ENCODE measurements around the gene F3. TPM values are rescaled to one million over a fixed set of nuclear protein-coding genes. Genes with fewer than 3 reads are reported as not detected.
"Not testable (repeated sequence)": the region's sequence is repeated elsewhere in the genome, so short reads cannot be mapped to it uniquely, and the experiment has no call there.

F3 gene
- total RNA-seq, 1 donor from 2014 or later: 102 TPM

DNA sequence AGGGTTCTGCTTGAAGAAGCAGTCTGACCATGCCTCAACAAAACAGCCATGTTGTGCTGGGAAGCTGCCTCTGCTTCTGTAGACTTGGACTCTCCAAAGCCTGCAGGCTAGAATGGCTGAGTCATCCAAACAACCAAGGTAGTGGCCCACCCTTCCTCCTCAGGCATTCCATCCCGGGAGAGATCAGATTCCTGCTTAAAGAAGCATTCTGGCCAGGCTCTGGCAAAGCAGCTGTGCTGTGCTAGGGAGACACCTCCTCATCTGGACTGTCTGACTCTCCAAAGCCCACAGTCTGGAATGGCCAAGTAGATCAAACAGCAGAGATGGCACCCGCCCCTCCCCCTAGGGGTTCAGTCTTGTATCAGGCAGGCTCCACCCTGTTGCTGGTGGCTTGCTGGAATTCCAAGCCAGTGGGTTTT is 38.3 kb upstream of the F3 start:
- Mint-ChIP-seq H3K27me3 (no peaks in the 10 kb centered on the region), H3K27ac (peak overlapping the region; percentile 76), H3K9me3 (peaks cover 34% of the 10 kb centered on the region), H3K36me3 (no peaks in the 10 kb centered on the region), H3K4me1 (ENCODE audit: unreplicated experiment) (peaks cover 6% of the 10 kb centered on the region), H3K4me3 (peak overlapping the region; percentile 15)
- no peak for DNase-seq (ENCODE audit: extremely low spot score, unreplicated experiment)
- TF ChIP-seq, protein P1, sequence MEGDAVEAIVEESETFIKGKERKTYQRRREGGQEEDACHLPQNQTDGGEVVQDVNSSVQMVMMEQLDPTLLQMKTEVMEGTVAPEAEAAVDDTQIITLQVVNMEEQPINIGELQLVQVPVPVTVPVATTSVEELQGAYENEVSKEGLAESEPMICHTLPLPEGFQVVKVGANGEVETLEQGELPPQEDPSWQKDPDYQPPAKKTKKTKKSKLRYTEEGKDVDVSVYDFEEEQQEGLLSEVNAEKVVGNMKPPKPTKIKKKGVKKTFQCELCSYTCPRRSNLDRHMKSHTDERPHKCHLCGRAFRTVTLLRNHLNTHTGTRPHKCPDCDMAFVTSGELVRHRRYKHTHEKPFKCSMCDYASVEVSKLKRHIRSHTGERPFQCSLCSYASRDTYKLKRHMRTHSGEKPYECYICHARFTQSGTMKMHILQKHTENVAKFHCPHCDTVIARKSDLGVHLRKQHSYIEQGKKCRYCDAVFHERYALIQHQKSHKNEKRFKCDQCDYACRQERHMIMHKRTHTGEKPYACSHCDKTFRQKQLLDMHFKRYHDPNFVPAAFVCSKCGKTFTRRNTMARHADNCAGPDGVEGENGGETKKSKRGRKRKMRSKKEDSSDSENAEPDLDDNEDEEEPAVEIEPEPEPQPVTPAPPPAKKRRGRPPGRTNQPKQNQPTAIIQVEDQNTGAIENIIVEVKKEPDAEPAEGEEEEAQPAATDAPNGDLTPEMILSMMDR (conservative IDR thresholded peaks at IDR 0.05): no peak

DNA sequence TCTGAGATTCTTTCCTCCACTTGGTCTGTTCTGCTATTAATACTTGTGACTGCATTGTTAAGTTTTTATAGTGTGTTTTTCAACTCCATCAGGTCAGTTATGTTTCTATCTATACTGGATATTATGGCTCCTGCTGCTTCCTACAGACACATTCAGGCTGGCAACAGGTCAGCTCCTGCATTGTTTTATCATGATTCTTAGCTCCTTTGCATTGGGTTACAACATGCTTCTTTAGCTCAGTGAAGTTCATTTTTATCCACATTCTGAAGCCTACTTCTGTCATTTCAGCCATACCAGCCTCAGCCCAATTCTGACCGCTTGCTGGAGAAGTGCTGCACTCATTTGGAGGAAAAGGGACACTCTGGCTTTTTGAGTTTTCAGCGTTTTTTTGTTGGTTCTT is 37.3 kb upstream of the F3 start:
- Mint-ChIP-seq H3K4me3 (no peak overlapping the region), H3K9me3 (peaks cover 34% of the 10 kb centered on the region), H3K27me3 (no peaks in the 10 kb centered on the region), H3K4me1 (ENCODE audit: unreplicated experiment) (peaks cover 6% of the 10 kb centered on the region), H3K27ac (no peak overlapping the region), H3K36me3 (no peaks in the 10 kb centered on the region)
- no peak for DNase-seq (ENCODE audit: extremely low spot score, unreplicated experiment)
- TF ChIP-seq, protein P1 (conservative IDR thresholded peaks at IDR 0.05): no peak

DNA sequence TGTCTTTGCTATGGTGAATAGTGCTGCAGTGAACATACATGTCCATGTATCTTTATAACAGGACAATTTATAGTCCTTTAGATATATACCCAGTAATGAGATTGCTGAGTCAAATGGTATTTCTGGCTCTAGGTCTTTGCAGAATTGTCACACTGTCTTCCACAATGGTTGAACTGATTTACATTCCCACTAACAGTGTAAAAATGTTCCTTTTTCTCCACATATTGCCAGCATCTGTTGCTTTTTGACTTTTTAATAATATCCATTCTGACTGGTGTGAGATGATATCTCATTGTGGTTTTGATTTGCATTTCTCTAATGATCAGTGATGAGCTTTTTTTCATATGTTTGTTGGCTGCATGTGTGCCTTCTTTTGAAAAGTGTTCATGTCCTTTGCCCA is 32.4 kb upstream of the F3 start:
- DNase-seq (ENCODE audit: extremely low spot score, unreplicated experiment); H3K27ac Mint-ChIP-seq; H3K4me3 Mint-ChIP-seq; H3K27me3 Mint-ChIP-seq; H3K4me1 Mint-ChIP-seq (ENCODE audit: unreplicated experiment); H3K36me3 Mint-ChIP-seq: not testable (repeated sequence)
- H3K9me3 Mint-ChIP-seq: peaks cover 19% of the 10 kb centered on the region

DNA sequence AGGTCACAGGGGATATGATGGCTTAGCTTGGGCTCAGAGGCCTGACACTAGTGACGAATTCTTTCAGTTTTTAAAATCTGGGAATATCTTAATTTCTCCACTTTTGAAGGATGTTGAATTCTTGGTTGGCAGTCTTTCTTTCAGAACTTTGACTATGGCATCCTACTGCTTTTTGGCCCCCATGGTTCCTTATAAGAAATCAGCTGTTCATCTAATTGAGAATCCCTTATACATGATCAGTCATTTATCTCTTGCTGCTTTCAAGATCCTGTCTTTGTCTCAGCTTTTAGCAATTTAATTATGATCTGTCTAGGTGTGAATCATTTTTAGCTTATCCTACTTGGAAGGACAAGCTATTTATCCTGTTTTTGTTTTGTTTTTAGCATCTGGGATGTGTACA is 31.2 kb upstream of the F3 start:
- TF ChIP-seq, protein P1 (conservative IDR thresholded peaks at IDR 0.05): no peak
- DNase-seq (ENCODE audit: extremely low spot score, unreplicated experiment): no peak
- no peaks in the 10 kb centered on the region for H3K4me1 Mint-ChIP-seq (ENCODE audit: unreplicated experiment)
- H3K27ac Mint-ChIP-seq: no peak overlapping the region
- H3K9me3 Mint-ChIP-seq: peaks cover 11% of the 10 kb centered on the region
- no peaks in the 10 kb centered on the region for H3K36me3 Mint-ChIP-seq
- no peak overlapping the region for H3K4me3 Mint-ChIP-seq
- H3K27me3 Mint-ChIP-seq: no peaks in the 10 kb centered on the region

DNA sequence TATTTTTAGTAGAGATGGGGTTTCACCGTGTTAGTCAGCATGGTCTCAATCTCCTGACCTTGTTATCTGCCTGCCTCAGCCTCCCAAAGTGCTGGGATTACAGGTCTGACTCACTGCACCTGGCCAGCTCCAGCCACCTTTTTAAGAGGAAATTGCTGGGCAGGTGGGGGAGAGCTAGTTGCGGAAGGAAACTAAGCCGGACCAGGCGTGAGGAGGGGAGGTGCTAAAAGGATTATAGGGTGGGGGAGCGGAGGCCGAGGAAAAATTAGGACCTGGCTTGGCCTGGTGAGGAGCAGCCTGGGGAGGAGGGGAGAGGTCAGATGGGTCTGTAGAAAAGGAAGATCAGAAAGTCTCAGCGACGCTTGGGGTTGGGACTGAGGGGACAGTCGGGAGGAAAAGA is 29.4 kb upstream of the F3 start:
- DNase-seq (ENCODE audit: extremely low spot score, unreplicated experiment); H3K36me3 Mint-ChIP-seq; H3K9me3 Mint-ChIP-seq; H3K27me3 Mint-ChIP-seq; H3K4me3 Mint-ChIP-seq; H3K4me1 Mint-ChIP-seq (ENCODE audit: unreplicated experiment); H3K27ac Mint-ChIP-seq: not testable (repeated sequence)

DNA sequence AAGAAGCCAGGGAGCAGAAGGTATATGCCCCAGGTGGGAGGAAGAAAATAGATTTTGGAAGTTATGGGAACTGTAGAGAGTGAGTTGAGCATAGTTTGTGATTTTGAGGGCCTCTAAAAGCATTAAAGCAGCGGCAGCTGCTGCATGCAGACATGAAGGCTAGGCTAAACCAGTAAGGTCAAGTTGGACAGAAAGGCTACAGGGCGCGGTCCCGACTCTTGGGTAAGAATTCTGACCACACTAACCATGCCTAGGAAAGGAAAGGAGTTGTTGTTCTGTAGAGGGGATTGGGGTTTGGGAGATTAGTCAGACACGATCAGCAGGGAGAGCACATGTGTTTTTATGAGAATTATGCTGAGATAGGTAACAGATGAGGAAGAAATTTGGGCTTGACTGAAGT is 27.2 kb upstream of the F3 start:
- not testable (repeated sequence) for H3K36me3 Mint-ChIP-seq; H3K27me3 Mint-ChIP-seq; DNase-seq (ENCODE audit: extremely low spot score, unreplicated experiment); H3K27ac Mint-ChIP-seq; H3K9me3 Mint-ChIP-seq; H3K4me1 Mint-ChIP-seq (ENCODE audit: unreplicated experiment); H3K4me3 Mint-ChIP-seq

DNA sequence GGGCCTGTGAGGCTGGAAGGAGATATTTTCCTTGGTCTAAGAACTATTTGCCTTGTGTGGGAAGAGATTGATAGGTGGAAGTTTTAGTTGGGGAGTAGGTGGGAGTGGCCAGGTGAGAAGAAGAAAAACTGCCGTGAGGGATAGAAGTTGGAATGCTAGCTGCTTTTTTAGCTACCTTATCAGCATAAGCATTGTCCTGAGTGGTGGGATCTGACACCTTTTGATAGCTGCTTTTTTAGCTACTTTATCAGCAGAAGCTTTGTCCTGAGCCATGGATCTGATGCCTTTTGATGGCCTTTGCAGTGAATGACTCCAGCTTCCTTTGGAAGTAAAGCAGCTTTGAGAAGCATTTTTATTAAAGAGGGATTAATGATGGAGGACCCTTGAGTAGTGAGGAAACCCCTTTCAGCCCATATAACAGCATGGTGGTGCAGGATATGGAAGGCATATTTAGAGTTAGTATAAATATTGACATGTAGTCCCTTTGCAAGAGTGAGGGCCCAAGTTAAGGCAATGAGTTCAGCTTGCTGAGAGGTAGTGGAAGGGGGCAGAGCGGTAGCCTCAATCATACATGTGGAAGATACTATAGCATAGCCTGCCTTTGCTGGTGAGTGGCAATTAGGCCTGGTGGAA is 26.5 kb upstream of the F3 start:
- not testable (repeated sequence) for H3K4me3 Mint-ChIP-seq; DNase-seq (ENCODE audit: extremely low spot score, unreplicated experiment); H3K27ac Mint-ChIP-seq; H3K4me1 Mint-ChIP-seq (ENCODE audit: unreplicated experiment); H3K36me3 Mint-ChIP-seq; H3K27me3 Mint-ChIP-seq; H3K9me3 Mint-ChIP-seq

DNA sequence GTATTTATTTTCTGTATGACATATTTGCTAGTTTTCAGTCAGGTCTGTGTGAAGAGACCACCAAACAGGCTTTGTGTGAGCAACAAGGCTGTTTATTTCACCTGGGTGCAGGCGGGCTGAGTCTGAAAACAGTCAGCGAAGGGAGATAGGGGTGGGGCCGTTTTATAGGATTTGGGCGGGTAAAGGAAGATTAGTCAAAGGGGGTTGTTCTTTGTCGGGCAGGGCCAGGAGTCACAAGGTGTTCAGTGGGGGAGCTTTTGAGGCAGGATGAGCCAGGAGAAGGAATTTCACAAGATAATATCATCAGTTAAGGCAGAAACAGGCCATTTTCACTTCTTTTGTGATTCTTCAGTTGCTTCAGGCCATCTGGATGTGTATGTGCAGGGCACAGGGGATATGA is 24.9 kb upstream of the F3 start:
- not testable (repeated sequence) for H3K9me3 Mint-ChIP-seq; H3K27me3 Mint-ChIP-seq; DNase-seq (ENCODE audit: extremely low spot score, unreplicated experiment); H3K4me1 Mint-ChIP-seq (ENCODE audit: unreplicated experiment); H3K27ac Mint-ChIP-seq; H3K4me3 Mint-ChIP-seq; H3K36me3 Mint-ChIP-seq
